Psoas muscle (tissue), 8 donors: Measurements from ENCODE around the gene TMEFF2. TPM values are rescaled to one million over a fixed set of nuclear protein-coding genes. Genes with fewer than 3 reads are reported as not detected.

Experiments
- ATAC-seq, 4 donors: fragments of 200-7000 bp; cut with Tn5 transposase; one replicate each; pipeline ENCODE4 v1.9.1; 2020; ENCODE audit warnings: moderate library complexity in 3 of 4, mild to moderate bottlenecking in 2 of 4
- DNase-seq, 2 donors: peaks; one replicate each; pipeline ENCODE4 v3.0.0-alpha.2; 2020
- H3K27ac ChIP-seq: fragments of 200-600 bp; one replicate; pipeline ENCODE4 v1.8.0; 2022
- H3K27me3 ChIP-seq, 3 donors: fragments of 200-600 bp in 1 of 3; one replicate each; pipeline versions ENCODE4 v1.6.1 to v1.8.0; 2013 to 2022; ENCODE audit warnings: low read length in 2 of 3, mild to moderate bottlenecking in 2 of 3, moderate library complexity in 1 of 3; ENCODE audit not compliant: insufficient read depth in 3 of 3
- H3K36me3 ChIP-seq, 2 donors: fragments of 200-600 bp in 1 of 2; one replicate each; pipeline versions ENCODE4 v1.6.1 to v1.8.0; 2013 to 2022; ENCODE audit warnings: low read depth in 1 of 2, mild to moderate bottlenecking in 1 of 2, moderate library complexity in 1 of 2; ENCODE audit not compliant: insufficient read depth in 1 of 2
- H3K4me1 ChIP-seq: fragments of 200-600 bp; one replicate; pipeline ENCODE4 v1.8.0; 2022
- H3K4me3 ChIP-seq: fragments of 200-600 bp; one replicate; pipeline ENCODE4 v1.8.0; 2022; ENCODE audit warnings: mild to moderate bottlenecking
- H3K9me3 ChIP-seq: fragments of 200-600 bp; one replicate; pipeline ENCODE4 v1.8.0; 2022
- CTCF ChIP-seq: fragments of 200-600 bp; IDR thresholded peaks from one replicate; pipeline ENCODE4 v1.8.0; 2022; ENCODE audit warnings: antibody characterized with exemption
- WGBS, 3 donors: extraction: QIAGEN DNeasy Blood & Tissue Kit; methylation state at CpG; one replicate each; pipeline versions ENCODE4 v1.1.6 to v1.1.7; 2013; 5-methylcytosine and 5-hydroxymethylcytosine counted together
- intact Hi-C, 2 donors: fragments of 100-400 bp; cut with DNase I; formaldehyde crosslinking; loops; one replicate each; pipeline versions ENCODE4 v1.11.0 to v1.14.2; 2022
- polyA plus RNA-seq, 3 donors: library from polyadenylated mRNA; stranded (reverse); fragments of 200-250 nt; gene quantifications; one replicate each; pipeline ENCODE4 v1.2.3, GENCODE V29; 2013
- total RNA-seq, 4 donors: library from RNA; stranded (reverse); fragmentation: NEBNext Ultra II Directional in 2 of 4; extraction: Animal tissue kit (Norgen Biotek cat#: 25700) in 2 of 4; gene quantifications; one replicate each; pipeline versions ENCODE4 v1.2.1 to v1.2.4, GENCODE V29; 2021 to 2023
- donor health status: healthy with polysubstance abuse.
- donor health status: DM: no; HTN: no; CAD: no; lungs with moderate emphysema.
- donor health status: Bipolar disorder and iron deficiency.
- donor health status: healthy.
- donor health status: DM: yes; HTN: yes; CAD: no.
- donor health status: DM: no; HTN: no; CAD: no.
- donor health status: DM: no; HTN: no; CAD: no.
- donor health status: DM: yes; HTN: yes; CAD: no.

Gene TMEFF2
- total and polyA plus RNA-seq, 7 donors, result 0.07 to 0.47 (median 0.16) TPM; not detected in 4

- no peak for TF ChIP-seq CTCF
- Histone ChIP-seq H3K27ac (no peak overlapping the region), H3K9me3 (no peaks in the 10 kb centered on the region), H3K36me3 (no peaks in the 10 kb centered on the region), H3K27me3 (peaks cover 0 to 48% (median 14%) of the 10 kb centered on the region in 3 donors), H3K4me3 (no peak overlapping the region), H3K4me1 (no peaks in the 10 kb centered on the region)
- intact Hi-C loops, result no loop called here
- WGBS, 3 donors, result 54 to 69% (median 64%) methylated on average over 1 of the region's 1 CpG
- ATAC-seq, result no peak
- no peak for DNase-seq
These were observed 4.3 kb downstream of the TMEFF2 start for GRCh38 chr2:192190474-192190873.

DNA sequence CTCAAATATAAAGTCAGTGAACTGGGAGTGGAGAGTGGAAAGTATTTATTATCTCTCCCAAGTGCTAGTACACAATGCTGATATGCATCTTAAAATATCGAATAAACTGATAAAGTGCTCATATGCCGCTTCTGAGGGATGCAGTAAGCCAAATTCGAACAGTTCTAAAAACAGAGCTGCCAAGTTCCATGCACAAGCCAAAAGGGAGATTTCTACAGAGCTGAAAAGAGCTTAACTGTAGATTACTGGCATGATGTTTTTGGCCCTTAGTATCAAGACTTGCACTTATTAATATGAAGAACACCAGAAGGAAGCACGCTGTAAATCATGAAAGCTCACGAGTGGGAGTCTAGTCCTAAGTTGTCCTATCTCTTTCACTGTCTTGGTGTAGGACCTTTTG is 7.9 kb downstream of the TMEFF2 start:
- H3K27me3 ChIP-seq, result peaks cover 0 to 16% (median 0%) of the 10 kb centered on the region in 3 donors
- H3K9me3 ChIP-seq, result no peaks in the 10 kb centered on the region
- H3K4me1 ChIP-seq, result no peaks in the 10 kb centered on the region
- no peak for DNase-seq
- intact Hi-C loops, result no loop called here
- no peaks in the 10 kb centered on the region for H3K36me3 ChIP-seq
- H3K4me3 ChIP-seq, result no peak overlapping the region
- ATAC-seq, result no peak
- WGBS, 3 donors, result 33 to 40% (median 38%) methylated on average over 5 of the region's 5 CpGs
- H3K27ac ChIP-seq, result no peak overlapping the region
- TF ChIP-seq CTCF, result no peak

- no peak overlapping the region for H3K27ac ChIP-seq
- no peaks in the 10 kb centered on the region for H3K36me3 ChIP-seq
- ATAC-seq, result no peak
- WGBS, 3 donors, result 94 to 98% (median 96%) methylated on average over 2 of the region's 2 CpGs
- no peaks in the 10 kb centered on the region for H3K27me3 ChIP-seq
- no peak overlapping the region for H3K4me3 ChIP-seq
- no peaks in the 10 kb centered on the region for H3K9me3 ChIP-seq
- no peak for DNase-seq
- H3K4me1 ChIP-seq, result no peaks in the 10 kb centered on the region
- intact Hi-C loops, result no loop called here
- TF ChIP-seq CTCF, result no peak
These were observed 10.4 kb downstream of the TMEFF2 start for GRCh38 chr2:192184349-192184748.

- intact Hi-C loops, result no loop called here
- WGBS, 3 donors, result 67 to 71% (median 70%) methylated on average over 1 of the region's 1 CpG
- H3K27me3 ChIP-seq, result no peaks in the 10 kb centered on the region
- DNase-seq, result no peak
- H3K9me3 ChIP-seq, result no peaks in the 10 kb centered on the region
- no peak for TF ChIP-seq CTCF
- H3K4me3 ChIP-seq, result no peak overlapping the region
- H3K36me3 ChIP-seq, result no peaks in the 10 kb centered on the region
- ATAC-seq, result no peak
- H3K4me1 ChIP-seq, result no peaks in the 10 kb centered on the region
- no peak overlapping the region for H3K27ac ChIP-seq
These were observed 11.4 kb downstream of the TMEFF2 start for GRCh38 chr2:192183296-192183695.

- no peak for ATAC-seq
- 55 to 72% (median 68%) methylated on average over 2 of the region's 2 CpGs for WGBS, 3 donors
- intact Hi-C loops, result no loop called here
- no peak for TF ChIP-seq CTCF
- H3K36me3 ChIP-seq, result no peaks in the 10 kb centered on the region
- H3K4me1 ChIP-seq, result peaks cover 3% of the 10 kb centered on the region
- DNase-seq, result no peak
- H3K4me3 ChIP-seq, result no peak overlapping the region
- H3K27ac ChIP-seq, result no peak overlapping the region
- H3K27me3 ChIP-seq, result peaks cover 0 to 7% (median 0%) of the 10 kb centered on the region in 3 donors
- no peaks in the 10 kb centered on the region for H3K9me3 ChIP-seq
These were observed 27.8 kb downstream of the TMEFF2 start for GRCh38 chr2:192166946-192167345.
